Measurements from ENCODE around the gene SCNN1A. TPM values are rescaled to one million over a fixed set of nuclear protein-coding genes. Genes with fewer than 3 reads are reported as not detected.

The SCNN1A gene
- total and polyA plus RNA-seq, 2 of the 13 experiments (the other 11 are each of a cell fraction or from before 2014, with no cell fraction given): 1.5 to 14.6 TPM

DNA sequence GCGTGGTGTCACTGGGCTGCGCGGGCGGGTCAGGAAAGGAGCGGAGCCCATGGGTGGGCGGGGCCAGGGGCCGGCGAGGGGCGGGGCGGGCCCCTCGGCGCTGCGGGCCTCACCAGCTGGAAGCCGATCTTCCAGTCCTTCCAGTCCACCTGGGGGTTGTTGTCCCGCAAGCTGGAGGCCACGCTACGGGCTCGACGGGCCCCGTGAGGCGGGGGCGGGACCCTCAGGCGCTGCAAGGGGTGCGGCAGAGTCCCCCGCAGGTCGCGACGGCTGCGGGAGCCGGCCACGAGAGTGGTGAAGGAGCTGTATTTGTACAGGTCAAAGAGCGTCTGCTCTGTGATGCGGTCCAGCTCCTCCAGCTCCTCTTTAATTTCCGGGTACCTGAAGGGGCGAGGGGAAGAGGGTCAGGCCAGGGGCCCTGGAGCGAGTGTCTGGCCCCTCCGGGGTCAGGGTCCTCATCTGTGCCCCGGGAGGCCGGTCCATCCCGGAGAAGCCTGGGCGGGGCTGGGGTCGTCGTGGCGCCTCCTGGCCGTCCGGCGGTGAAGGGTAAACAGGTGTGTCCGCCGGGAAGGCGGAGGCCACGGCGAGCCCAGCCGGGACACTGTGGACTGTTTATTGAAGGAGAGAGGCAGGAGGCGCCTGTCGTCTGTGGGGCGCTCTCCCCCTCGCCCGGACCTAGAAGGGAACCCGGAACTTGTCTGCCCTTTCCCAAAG lies 11.9 kb downstream of the SCNN1A start (continued):
- TF ChIP-seq, protein P1, sequence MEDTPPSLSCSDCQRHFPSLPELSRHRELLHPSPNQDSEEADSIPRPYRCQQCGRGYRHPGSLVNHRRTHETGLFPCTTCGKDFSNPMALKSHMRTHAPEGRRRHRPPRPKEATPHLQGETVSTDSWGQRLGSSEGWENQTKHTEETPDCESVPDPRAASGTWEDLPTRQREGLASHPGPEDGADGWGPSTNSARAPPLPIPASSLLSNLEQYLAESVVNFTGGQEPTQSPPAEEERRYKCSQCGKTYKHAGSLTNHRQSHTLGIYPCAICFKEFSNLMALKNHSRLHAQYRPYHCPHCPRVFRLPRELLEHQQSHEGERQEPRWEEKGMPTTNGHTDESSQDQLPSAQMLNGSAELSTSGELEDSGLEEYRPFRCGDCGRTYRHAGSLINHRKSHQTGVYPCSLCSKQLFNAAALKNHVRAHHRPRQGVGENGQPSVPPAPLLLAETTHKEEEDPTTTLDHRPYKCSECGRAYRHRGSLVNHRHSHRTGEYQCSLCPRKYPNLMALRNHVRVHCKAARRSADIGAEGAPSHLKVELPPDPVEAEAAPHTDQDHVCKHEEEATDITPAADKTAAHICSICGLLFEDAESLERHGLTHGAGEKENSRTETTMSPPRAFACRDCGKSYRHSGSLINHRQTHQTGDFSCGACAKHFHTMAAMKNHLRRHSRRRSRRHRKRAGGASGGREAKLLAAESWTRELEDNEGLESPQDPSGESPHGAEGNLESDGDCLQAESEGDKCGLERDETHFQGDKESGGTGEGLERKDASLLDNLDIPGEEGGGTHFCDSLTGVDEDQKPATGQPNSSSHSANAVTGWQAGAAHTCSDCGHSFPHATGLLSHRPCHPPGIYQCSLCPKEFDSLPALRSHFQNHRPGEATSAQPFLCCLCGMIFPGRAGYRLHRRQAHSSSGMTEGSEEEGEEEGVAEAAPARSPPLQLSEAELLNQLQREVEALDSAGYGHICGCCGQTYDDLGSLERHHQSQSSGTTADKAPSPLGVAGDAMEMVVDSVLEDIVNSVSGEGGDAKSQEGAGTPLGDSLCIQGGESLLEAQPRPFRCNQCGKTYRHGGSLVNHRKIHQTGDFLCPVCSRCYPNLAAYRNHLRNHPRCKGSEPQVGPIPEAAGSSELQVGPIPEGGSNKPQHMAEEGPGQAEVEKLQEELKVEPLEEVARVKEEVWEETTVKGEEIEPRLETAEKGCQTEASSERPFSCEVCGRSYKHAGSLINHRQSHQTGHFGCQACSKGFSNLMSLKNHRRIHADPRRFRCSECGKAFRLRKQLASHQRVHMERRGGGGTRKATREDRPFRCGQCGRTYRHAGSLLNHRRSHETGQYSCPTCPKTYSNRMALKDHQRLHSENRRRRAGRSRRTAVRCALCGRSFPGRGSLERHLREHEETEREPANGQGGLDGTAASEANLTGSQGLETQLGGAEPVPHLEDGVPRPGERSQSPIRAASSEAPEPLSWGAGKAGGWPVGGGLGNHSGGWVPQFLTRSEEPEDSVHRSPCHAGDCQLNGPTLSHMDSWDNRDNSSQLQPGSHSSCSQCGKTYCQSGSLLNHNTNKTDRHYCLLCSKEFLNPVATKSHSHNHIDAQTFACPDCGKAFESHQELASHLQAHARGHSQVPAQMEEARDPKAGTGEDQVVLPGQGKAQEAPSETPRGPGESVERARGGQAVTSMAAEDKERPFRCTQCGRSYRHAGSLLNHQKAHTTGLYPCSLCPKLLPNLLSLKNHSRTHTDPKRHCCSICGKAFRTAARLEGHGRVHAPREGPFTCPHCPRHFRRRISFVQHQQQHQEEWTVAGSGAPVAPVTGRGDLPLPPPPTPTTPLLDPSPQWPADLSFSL (CRISPR knock-in tag; IDR thresholded peaks at IDR 0.05): no peak
- peak; percentile 77 for TF ChIP-seq HDAC1 (CRISPR knock-in tag; IDR thresholded peaks at IDR 0.05)
- peak; percentile 75 for TF ChIP-seq ZNF709 (CRISPR knock-in tag; IDR thresholded peaks at IDR 0.05)
- TF ChIP-seq SRSF4 (IDR thresholded peaks at IDR 0.05; ENCODE audit: low read depth, low read length, poor library complexity, severe bottlenecking): no peak
- TF ChIP-seq, protein P2, sequence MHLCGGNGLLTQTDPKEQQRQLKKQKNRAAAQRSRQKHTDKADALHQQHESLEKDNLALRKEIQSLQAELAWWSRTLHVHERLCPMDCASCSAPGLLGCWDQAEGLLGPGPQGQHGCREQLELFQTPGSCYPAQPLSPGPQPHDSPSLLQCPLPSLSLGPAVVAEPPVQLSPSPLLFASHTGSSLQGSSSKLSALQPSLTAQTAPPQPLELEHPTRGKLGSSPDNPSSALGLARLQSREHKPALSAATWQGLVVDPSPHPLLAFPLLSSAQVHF (CRISPR knock-in tag; IDR thresholded peaks at IDR 0.05): no peak
- no peak for TF ChIP-seq ZNF558 (CRISPR knock-in tag; IDR thresholded peaks at IDR 0.05; ENCODE audit: borderline replicate concordance)
- TF ChIP-seq, protein P3, sequence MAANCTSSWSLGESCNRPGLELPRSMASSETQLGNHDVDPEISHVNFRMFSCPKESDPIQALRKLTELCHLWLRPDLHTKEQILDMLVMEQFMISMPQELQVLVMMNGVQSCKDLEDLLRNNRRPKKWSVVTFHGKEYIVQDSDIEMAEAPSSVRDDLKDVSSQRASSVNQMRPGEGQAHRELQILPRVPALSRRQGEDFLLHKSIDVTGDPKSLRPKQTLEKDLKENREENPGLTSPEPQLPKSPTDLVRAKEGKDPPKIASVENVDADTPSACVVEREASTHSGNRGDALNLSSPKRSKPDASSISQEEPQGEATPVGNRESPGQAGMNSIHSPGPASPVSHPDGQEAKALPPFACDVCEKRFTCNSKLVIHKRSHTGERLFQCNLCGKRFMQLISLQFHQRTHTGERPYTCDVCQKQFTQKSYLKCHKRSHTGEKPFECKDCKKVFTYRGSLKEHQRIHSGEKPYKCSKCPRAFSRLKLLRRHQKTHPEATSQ (CRISPR knock-in tag; IDR thresholded peaks at IDR 0.05; ENCODE audit: borderline replicate concordance): no peak
- no peak for TF ChIP-seq POLR2AphosphoS2 (IDR thresholded peaks at IDR 0.05; ENCODE audit: low read depth, low read length)
- peak; percentile 75; the same call in 1 of the 2 replicates for TF ChIP-seq ZBED4 (CRISPR knock-in tag; IDR thresholded peaks at IDR 0.05; ENCODE audit: borderline replicate concordance)
- TF ChIP-seq KDM1A (CRISPR knock-in tag; IDR thresholded peaks at IDR 0.05): no peak
- TF ChIP-seq, protein P4, sequence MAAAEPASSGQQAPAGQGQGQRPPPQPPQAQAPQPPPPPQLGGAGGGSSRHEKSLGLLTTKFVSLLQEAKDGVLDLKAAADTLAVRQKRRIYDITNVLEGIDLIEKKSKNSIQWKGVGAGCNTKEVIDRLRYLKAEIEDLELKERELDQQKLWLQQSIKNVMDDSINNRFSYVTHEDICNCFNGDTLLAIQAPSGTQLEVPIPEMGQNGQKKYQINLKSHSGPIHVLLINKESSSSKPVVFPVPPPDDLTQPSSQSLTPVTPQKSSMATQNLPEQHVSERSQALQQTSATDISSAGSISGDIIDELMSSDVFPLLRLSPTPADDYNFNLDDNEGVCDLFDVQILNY (CRISPR knock-in tag; conservative IDR thresholded peaks at IDR 0.05): 0 out of 2 replicates have a peak, but pooled peaks have one; percentile 36
- TF ChIP-seq MAFG (CRISPR knock-in tag; IDR thresholded peaks at IDR 0.05): no peak

Data from HepG2 (cell line).